ENCODE results near the gene DAAM2.

- TF ChIP-seq GATA2 (IDR thresholded peaks at IDR 0.05; ENCODE audit: low read depth, low read length) (no peak), GATA3 (IDR thresholded peaks at IDR 0.05; ENCODE audit: low read depth, low read length) (no peak)
Observed at GRCh38 chr6:39950125-39950720, 158.0 kb downstream of the DAAM2 start.

Measured in SH-SY5Y (cell line).